ENCODE results near the gene OR5K4.
A peak's percentile ranks its signal among the peaks of the same experiment; 100 is the strongest.

The OR5K4 gene

DNA sequence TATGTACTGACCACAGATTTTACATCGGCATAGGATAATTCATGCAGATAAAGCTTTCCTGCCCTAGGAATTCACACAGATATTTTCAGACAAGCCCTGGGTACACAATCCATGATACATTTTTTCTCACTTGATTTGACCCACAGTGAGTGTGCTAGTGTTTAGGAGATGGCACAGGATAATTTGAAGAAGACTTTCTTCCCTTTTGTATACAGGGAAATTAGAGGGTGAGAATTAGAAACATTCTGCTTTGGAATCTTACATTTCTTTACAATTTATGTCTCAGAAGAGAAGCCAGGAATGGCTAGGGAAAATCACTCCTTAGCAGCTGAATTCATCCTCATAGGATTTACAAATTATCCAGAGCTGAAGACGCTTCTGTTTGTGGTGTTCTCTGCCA, at the start of gene OR5K4:
Gene OR5K4, plus strand, starts transcription at position 301 of the 400 bp plus-strand sequence. Its CDS starts 0 bp downstream, at position 301.
- DNase-seq: no peak

- no peak for DNase-seq
These were observed 31.6 kb upstream of the OR5K4 start for GRCh38 chr3:98322101-98322500.

GRCh38 chr3:98322686-98323085, 31.0 kb upstream of the OR5K4 start:
- DNase-seq: no peak

GRCh38 chr3:98323425-98323824, 30.2 kb upstream of the OR5K4 start:
- DNase-seq: no peak

DNA sequence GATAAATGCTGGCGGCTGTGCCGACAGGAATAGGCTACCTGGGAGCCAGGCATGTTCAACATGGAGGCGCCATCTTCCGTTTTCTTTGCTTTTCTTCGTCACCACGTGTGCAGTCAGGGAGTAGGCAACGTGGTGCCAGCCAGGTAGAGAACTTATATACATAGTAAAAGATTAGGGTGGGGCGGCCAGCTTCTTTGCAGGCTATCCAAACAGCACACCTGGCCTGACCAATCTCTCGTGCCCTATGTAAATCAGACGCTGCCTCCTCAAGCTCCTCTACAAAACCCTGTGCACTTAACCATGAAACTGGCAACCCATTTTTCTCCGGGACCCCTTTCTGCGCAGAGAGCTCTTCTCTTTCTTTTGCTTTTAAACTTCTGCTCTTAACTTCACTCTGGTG, 28.6 kb upstream of the OR5K4 start:
- no peak for DNase-seq

DNA sequence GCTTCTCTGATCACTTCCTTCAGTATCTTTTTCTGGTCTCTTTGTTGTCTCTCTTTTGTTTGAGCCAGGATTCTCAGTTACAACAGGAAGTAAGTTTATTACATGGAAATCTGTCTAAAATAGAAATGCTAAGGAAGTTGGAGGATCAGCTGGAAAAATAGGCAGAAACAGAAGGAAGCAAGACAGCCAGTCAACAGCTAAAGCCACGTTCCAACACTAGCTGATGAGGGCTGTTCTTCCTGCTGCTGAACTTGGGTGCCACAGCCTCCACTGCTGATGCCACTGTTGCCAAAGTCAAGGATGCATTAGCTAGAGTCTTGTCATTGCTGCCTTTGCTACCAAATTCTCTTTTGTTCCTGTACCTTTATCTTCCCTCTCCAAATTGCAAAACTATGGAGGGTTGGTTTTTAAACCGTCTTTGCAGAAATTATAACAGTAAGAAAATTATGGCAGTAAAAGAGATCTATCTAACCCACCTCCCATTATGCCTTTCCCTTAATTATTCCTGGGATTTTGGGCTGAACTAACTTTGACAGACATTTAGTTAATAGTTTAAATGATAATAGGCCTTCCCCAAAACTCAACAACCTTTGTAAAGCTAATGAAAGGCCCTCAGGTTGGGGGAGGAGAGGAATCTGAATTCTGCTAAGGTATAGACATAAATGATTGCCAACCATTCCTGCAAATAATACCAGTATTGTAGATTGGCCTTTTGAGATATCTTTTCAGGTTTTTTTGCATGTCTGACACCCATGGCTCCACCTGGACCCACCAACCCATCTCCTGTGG, 27.4 kb upstream of the OR5K4 start:
- DNase-seq: no peak

DNA sequence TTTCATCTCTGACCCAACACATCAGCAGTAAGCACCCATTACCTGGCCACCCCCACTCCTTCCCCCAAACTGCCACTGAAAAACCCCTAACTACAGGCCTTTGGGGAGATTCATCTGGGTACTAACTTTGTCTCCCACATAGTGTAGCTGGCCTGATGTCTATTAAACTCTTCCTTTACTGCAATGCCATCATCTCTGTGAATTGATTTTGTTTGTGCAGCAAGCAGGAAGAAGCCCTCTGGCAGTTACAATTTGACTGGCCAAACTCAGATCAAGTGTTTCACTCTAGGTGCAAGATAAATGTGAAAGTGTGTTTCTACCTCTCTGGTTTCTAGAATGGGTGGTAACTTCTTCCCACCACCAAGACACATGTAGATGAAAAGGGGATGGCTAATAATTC, 26.7 kb upstream of the OR5K4 start:
- no peak for DNase-seq

DNA sequence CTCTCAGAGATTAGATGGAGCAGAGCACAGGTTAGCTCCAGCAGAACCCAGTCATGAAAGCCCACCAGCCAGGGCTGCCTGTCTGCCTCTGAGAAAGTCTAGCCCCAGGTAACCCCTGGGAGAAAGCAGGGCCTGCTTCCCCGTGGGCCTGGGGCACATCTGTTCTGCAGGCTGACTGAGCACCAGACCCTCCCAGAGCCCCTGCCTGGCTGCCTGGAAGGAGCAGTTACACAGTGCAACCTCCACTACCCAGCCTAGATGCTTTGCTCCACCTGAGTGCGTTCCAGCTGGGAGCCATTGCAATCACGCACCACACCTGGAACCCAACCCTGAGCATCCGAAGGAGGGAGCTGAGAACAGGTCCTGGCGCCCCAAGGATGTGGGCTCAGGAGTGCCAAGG, 24.7 kb upstream of the OR5K4 start:
- no peak for DNase-seq

DNA sequence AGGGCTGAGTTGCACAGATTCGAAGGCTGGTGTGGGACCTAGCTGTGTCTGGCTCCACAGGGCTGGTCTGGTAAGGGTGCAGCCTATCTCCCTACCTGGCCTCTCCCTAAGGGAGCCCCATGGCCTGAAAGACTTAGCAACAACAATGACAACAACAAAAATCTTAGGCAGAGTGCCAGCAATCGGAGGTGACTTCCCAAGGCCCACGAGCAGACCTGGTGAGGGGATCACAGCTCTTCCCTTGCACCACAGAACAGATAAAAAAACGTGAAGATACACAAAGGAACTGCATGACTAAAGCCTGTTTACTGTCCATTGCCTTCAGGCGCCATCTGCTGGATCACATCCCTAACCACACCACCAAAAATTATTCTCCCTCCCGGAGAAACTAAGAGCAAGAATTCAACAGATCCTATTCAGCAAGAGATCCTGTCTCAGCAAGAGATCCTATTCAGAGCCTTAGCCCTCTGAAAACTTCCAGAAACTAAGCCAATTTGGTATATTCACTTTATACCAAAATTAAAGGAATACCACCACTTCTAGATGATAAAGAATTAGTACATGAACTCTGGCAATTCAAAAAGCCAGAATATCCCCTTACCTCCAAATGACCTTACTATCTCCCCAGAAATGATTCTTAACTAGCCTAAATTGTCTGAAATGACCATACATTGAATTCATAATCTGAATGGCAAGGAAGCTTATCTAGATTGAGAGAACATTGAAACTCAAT, 24.1 kb upstream of the OR5K4 start:
- DNase-seq: peak; percentile 13

DNA sequence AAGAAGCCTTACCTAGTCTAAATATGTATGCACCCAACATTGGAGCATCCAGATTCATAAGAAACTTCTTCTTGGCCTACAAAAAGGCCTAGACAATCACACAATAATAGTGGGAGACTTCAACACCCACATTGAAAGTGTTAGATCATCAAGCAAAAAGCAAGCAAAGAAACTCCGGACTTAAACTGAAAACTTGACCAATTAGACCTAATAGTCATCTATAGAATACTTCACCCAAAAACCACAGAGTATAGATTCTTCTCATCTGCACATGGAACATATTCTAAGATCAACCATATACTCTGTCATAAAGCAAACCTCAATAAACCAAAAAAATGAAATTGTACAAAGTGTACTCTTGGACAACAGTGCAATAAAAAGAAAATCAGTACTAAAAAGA, 22.3 kb upstream of the OR5K4 start:
- no peak for DNase-seq

DNA sequence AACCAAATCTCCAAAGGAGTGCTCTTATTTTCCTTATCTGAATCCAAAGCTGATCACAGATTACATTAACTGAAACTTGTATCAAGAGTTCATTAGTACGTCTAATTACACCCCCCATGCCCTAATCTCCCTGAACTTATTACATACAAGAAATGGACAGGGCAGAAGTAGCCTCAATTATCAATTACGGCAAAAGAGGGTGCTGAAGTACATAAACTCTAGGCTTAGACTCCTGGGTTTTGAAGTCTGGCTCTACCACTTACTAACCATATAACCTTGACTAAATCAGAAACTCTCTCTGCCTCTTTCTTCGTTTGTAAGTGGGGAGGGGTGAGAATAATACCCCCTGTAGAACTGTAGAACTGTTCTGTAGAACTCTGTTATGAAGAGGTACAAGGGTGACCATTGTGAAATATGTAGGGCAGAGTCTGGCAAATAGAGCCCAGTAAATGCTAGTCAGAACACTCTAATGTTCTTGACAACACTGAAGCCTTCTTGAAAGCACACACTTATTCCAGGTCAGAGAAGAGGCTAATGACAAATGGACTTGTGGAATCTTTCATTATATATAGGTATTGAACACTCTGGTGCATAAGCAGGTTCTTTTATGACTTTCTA, 19.6 kb upstream of the OR5K4 start:
- no peak for DNase-seq

DNA sequence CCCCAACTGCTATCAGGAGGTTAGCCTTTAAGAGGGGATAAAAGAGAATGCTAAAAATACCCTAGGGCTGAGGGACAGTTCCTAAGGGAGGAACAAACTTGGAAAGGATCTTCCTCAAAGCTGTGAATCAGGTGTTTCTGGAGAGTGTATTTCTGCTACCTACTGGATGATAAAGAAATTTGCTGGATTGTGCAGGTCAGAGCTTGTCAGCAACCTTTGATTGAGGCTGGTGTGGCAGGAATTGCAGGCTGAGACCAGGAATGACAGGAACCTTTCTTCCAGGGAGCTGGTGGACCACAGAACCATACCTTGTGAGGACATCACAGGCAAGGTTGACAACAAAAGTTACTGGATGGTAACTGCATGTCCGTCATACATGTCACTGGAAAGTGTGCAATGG, 14.6 kb upstream of the OR5K4 start:
- no peak for DNase-seq

- no peak for DNase-seq
These were observed 11.9 kb upstream of the OR5K4 start for GRCh38 chr3:98341758-98342157.

DNA sequence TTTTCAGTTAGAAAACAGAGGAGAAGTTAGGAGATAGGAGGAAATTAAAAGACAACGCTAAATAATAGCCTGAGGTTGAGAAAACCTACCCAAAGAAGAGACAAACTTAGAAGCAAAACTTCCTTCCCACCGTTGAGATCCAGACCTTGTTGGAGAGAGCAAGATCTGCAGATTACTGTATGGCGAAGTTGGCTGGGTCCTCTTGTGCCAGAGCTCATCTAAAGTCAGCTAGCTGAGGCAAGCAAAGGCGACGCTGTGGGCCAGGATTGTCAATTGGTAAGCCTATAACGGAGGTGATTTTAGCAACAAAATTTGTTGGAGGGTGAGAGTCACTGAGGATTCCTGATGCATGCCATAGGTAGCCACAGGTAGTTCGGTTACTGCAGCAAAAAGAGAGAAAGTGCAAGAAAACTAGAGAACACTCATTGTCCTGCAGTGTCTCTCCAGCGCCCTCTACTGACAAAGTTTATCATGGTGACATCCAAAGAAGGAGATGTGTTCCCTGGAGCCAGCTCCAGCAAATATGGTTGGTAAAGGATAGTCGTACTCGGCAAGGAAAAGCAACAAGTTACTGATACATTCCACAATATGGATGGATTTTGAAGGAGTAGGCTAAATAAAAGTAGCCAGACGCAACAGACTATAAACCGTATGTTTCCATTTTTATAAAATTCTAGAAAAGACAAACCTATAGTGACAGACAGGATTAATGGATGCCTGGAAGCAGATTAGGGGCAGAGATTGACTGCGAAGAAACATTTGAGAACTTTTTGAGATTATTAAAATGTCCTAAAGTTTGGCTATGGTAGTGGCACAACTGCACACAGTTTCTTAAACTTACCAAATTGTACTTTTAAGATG, 9.8 kb upstream of the OR5K4 start:
- DNase-seq: no peak

- no peak for DNase-seq
These were observed 3.6 kb upstream of the OR5K4 start for GRCh38 chr3:98350082-98350481.

GRCh38 chr3:98359250-98359649, 5.6 kb downstream of the OR5K4 start:
- DNase-seq: no peak

DNA sequence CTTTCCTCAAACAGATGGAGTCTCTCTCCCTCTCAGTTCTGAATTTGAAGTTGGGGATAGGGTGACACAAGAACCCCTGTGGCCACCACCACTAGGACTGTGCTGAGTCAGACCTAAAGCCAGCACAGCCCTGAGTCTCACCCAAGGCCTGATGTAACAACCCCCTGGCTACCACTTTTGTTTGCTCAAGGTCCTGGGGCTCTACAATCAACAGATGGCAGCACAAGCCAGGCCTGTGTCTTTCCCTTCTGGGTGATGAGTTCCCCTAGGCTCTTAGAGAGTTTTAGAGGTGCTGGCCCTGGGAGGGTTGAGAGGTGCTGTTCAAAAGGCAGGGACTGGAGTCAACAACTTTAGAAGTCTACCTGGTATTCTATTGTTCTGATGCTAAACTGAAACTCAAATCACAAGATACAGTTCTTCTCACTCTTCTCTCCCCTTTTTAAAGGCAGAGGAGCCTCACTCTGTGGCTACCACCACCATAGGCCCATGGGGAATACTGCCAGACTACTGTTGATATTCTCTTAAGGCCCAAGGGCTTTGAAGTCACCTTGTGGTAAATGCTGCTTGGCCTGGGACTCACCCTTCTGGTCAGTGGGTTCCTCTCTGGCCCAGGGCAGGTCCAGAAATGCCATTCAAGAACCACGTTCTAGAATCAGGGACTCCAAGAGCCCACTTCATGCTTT, 6.5 kb downstream of the OR5K4 start:
- no peak for DNase-seq

- DNase-seq: no peak
These were observed 7.0 kb downstream of the OR5K4 start for GRCh38 chr3:98360681-98361080.

- DNase-seq: no peak
These were observed 7.6 kb downstream of the OR5K4 start for GRCh38 chr3:98361289-98361688.

- DNase-seq: no peak
These were observed 14.0 kb downstream of the OR5K4 start for GRCh38 chr3:98367464-98368246.

- no peak for DNase-seq
These were observed 17.5 kb downstream of the OR5K4 start for GRCh38 chr3:98371186-98371585.

- no peak for DNase-seq
These were observed 18.2 kb downstream of the OR5K4 start for GRCh38 chr3:98371853-98372252.

All from activated effector memory CD4-positive, alpha-beta T cell treated with Interleukin-2 at 50 U/mL for 16 hours (primary cell).